Kidney epithelial cell (primary cell): Measurements from ENCODE around the gene SPATA31D3. TPM values are rescaled to one million over a fixed set of nuclear protein-coding genes. Genes with fewer than 3 reads are reported as not detected.
"Not testable (repeated sequence)": the region's sequence is repeated elsewhere in the genome, so short reads cannot be mapped to it uniquely, and the experiment has no call there.

ENCODE experiments used
- DNase-seq: peaks from one replicate; pipeline ENCODE4 v3.0.0-alpha.2; 2010; ENCODE audit warnings: low read depth
- H3K27me3 ChIP-seq: 2 replicates; pipeline ENCODE4 v1.6.0; 2011; ENCODE audit warnings: low read length; ENCODE audit not compliant: control insufficient read depth, insufficient read depth
- H3K36me3 ChIP-seq: 2 replicates; pipeline ENCODE4 v1.5.1; 2011; ENCODE audit warnings: low read length; ENCODE audit not compliant: control insufficient read depth, insufficient read depth
- H3K4me3 ChIP-seq: 2 replicates; pipeline ENCODE4 v1.5.1; 2011; ENCODE audit warnings: low read depth, mild to moderate bottlenecking, control low read depth, low read length
- CTCF ChIP-seq: IDR thresholded peaks from 2 replicates; pipeline ENCODE4 v1.5.1; 2011; ENCODE audit warnings: mild to moderate bottlenecking, moderate library complexity, low read length, control low read depth, inconsistent platforms; ENCODE audit not compliant: insufficient read depth, poor library complexity, severe bottlenecking
- total RNA-seq: library from RNA; depleted of rRNA; stranded (reverse); fragments of >200 nt; gene quantifications from 2 replicates; pipeline ENCODE4 v1.2.3, GENCODE V29; 2015

The SPATA31D3 gene
- total RNA-seq, 1 donor from 2014 or later: not detected

GRCh38 chr9:81906671-81907070 is 36.6 kb upstream of the SPATA31D3 start:
- TF ChIP-seq CTCF: no peak
- no peaks in the 10 kb centered on the region for H3K27me3 ChIP-seq
- DNase-seq: no peak

GRCh38 chr9:81912135-81912534 is 31.2 kb upstream of the SPATA31D3 start:
- no peak overlapping the region for H3K4me3 ChIP-seq
- no peak for DNase-seq
- no peak for TF ChIP-seq CTCF
- no peaks in the 10 kb centered on the region for H3K36me3 ChIP-seq
- H3K27me3 ChIP-seq: no peaks in the 10 kb centered on the region

More at GRCh38 chr9:81906671-81907070, 36.6 kb upstream of the SPATA31D3 start:
- H3K36me3 ChIP-seq: no peaks in the 10 kb centered on the region
- no peak overlapping the region for H3K4me3 ChIP-seq

DNA sequence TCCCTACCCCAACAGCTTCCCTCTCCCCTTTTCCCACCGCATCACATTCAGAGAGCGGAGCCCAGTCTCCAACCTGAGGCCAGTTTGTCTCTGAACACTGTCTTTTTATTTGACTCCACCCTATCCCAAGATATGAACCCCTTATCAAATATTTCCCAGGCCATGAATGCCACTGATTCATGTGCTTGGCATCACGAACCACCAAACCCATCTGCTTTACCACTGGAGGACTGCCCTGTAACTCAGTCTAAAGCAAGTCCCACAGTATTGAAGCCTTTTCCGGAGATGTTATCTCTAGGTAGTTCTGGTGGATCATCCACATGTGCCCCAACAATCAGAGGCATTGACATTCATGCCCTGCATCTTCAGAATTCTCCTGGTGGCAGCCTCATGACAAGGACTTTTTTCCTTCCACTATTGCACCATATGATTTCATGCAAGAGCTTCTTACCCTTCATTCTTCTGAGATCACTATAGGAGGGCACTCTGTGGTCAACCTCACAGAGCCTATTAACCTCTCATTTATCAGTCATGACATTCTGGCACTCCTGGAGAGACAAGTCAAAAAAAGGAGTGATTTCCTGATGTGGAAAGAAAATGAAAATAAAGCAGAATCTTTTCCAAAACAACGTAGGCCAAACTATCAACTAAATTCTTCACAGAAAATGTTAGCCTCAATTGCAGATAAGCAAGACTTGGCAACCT is 27.3 kb upstream of the SPATA31D3 start:
- TF ChIP-seq CTCF: no peak
- no peaks in the 10 kb centered on the region for H3K36me3 ChIP-seq
- no peaks in the 10 kb centered on the region for H3K27me3 ChIP-seq
- H3K4me3 ChIP-seq: no peak overlapping the region
- no peak for DNase-seq

- H3K36me3 ChIP-seq, H3K4me3 ChIP-seq, H3K27me3 ChIP-seq, DNase-seq: not testable (repeated sequence)
Observed at GRCh38 chr9:81918507-81918906, 24.8 kb upstream of the SPATA31D3 start.

- H3K27me3 ChIP-seq, DNase-seq, H3K36me3 ChIP-seq, H3K4me3 ChIP-seq: not testable (repeated sequence)
Observed at GRCh38 chr9:81928305-81928704, 15.0 kb upstream of the SPATA31D3 start, which contains the start of gene SPATA31D4. SPATA31D4 (plus strand) TSS chr9:81928428; CDS start chr9:81928514, 86 bp downstream.

DNA sequence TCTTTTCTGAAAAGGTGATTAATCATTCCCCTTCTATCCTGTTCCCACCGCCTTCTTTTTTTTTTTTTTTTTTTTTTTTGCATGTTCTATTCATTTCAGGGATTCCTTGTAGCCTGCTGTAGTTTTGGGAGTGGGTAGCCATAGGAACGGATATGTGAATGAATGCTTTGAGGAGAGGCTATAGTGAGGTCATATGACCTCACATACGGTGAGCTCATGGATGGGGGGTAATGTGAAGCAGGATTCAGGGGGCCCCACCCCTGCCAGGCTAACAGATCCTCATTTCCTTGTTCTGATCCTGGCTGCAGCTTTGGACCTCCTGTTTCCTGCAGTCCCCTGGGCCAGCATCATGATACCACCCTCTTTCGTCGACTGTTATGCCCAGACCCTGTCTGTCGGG is 13.2 kb upstream of the SPATA31D3 start:
- not testable (repeated sequence) for DNase-seq, H3K36me3 ChIP-seq, H3K27me3 ChIP-seq, H3K4me3 ChIP-seq

DNA sequence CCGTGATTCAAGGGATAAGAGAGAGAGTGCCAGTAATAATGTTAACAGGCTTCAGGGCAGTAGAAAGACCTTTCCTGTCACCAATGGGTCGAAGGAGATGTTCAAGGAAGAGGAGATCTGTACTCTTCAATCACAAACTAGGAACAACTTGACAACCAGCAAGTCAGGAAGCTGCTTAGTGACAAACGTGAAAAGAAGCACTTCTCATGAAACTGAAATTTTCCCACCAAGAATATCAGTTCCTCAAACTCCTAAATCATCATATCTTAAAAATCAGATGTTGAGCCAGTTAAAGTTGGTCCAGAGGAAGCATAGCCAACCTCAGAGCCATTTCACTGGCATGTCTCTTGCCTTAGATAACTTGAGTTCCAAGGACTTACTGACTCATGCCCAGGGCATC is 9.8 kb upstream of the SPATA31D3 start:
- not testable (repeated sequence) for H3K36me3 ChIP-seq, H3K4me3 ChIP-seq, H3K27me3 ChIP-seq, DNase-seq

DNA sequence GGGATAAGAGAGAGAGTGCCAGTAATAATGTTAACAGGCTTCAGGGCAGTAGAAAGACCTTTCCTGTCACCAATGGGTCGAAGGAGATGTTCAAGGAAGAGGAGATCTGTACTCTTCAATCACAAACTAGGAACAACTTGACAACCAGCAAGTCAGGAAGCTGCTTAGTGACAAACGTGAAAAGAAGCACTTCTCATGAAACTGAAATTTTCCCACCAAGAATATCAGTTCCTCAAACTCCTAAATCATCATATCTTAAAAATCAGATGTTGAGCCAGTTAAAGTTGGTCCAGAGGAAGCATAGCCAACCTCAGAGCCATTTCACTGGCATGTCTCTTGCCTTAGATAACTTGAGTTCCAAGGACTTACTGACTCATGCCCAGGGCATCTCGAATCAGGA is 5.3 kb downstream of the SPATA31D3 start:
- not testable (repeated sequence) for H3K36me3 ChIP-seq, H3K4me3 ChIP-seq, H3K27me3 ChIP-seq, DNase-seq
